Measurements from ENCODE around the gene NKRF.

The NKRF gene

DNA sequence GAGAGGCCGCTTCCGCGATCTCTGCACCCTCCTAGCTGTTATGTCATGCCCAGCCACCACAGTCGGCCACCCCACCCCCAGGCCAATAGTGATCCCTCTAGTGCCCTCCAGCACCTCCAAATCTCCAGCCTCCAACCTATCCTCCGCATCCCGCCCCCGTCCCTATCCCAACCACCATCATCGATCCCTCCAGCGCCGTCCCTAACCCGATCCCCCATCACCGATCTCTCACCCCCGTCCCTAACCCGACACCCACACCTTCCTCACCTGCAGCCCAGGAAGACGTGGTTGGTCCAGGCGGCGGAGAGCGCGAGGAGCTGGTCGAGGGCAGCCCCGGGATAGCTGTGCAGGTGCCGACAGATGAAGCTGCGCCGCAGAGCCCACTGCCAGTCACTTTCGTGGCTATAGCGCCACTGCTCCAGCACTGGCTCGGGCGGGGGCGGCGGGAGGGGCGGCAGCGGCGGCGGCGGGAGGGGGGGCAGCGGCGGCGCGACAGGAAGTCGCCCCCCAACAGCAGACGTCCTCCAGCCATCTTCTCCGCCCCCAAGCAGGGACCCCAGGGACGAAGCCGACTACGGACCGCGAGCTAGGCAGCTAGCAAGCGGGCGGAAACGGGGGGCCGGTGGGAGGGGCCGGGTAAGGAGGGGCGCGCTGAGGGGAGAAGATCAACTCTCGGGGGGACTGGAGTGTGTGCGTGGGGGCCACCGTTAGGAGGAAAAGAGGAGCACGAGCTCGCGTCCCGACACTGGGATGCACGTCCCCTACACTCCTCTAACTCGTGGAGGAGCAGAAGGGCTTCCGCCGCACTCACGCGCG lies 552 bp downstream of the NKRF start:
- H3K79me2 ChIP-seq (ENCODE audit: insufficient read depth, low read length): peaks cover 46% of the 10 kb centered on the region
- H3K27ac ChIP-seq (ENCODE audit: low read depth, low read length): peak overlapping the region; percentile 81

DNA sequence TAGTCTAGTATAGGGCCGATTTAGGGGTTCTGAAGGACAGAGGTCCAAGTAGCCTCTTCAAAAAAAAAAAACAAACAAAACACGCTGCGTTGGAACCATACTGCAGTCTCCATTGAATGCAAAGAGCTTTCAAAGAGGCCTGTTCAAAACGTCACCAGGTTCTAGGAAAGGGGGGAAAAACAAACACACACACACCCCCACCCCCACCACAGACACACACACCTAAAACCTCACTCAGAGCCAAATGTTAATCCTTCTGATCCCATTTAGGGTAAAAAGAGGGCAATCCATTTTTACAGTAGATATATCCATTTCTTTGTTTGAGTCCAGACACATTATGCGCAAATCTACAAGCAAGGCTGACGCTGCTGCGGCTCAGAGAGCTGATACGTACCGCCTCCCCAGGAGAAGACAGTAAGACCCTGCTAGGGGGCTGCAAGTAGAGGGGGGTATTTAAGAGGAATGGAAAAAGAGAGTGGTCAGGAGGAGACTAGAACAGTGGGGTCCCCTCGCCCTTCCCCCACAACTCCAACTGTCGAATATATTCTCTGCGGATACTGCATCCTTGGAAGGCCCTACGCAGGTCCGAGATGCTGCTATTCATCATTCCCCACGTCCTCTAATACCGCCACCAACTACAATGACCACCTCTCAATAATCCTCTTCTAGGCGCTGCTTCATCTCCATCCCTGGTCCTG lies 1.3 kb downstream of the NKRF start:
- H4K20me1 ChIP-seq (ENCODE audit: low read depth, low read length): 0 out of 2 replicates have a peak, but pooled peaks cover 5% of the 10 kb centered on the region
- peak overlapping the region; percentile 81 for H3K27ac ChIP-seq (ENCODE audit: low read depth, low read length)
- H3K9me2 ChIP-seq (replicated peaks; ENCODE audit: insufficient read depth, low read length): no peaks in the 10 kb centered on the region
- no peak overlapping the region for H2AFZ ChIP-seq (ENCODE audit: low read depth, low read length, severe bottlenecking)
- no peaks in the 10 kb centered on the region for H3K9me3 ChIP-seq (ENCODE audit: insufficient read depth, low read length)
- no peaks in the 10 kb centered on the region for H3K36me3 ChIP-seq (ENCODE audit: low read length)
- peaks cover 52% of the 10 kb centered on the region for H3K79me2 ChIP-seq (ENCODE audit: insufficient read depth, low read length)
- peak overlapping the region; percentile 86 for H3K4me3 ChIP-seq (ENCODE audit: insufficient read depth, low read length, poor library complexity, severe bottlenecking)
- no peaks in the 10 kb centered on the region for H3F3A ChIP-seq (ENCODE audit: insufficient read depth)
- TF ChIP-seq, protein P1, sequence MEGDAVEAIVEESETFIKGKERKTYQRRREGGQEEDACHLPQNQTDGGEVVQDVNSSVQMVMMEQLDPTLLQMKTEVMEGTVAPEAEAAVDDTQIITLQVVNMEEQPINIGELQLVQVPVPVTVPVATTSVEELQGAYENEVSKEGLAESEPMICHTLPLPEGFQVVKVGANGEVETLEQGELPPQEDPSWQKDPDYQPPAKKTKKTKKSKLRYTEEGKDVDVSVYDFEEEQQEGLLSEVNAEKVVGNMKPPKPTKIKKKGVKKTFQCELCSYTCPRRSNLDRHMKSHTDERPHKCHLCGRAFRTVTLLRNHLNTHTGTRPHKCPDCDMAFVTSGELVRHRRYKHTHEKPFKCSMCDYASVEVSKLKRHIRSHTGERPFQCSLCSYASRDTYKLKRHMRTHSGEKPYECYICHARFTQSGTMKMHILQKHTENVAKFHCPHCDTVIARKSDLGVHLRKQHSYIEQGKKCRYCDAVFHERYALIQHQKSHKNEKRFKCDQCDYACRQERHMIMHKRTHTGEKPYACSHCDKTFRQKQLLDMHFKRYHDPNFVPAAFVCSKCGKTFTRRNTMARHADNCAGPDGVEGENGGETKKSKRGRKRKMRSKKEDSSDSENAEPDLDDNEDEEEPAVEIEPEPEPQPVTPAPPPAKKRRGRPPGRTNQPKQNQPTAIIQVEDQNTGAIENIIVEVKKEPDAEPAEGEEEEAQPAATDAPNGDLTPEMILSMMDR (IDR thresholded peaks at IDR 0.05; ENCODE audit: insufficient read depth, low read length, poor library complexity, severe bottlenecking): no peak
- TF ChIP-seq EZH2phosphoT487 (conservative IDR thresholded peaks at IDR 0.05; ENCODE audit: low read length): no peak
- H3K9ac ChIP-seq (ENCODE audit: low read length): peak overlapping the region; percentile 95
- no peaks in the 10 kb centered on the region for H3K27me3 ChIP-seq (ENCODE audit: low read length)
- H3K4me2 ChIP-seq (ENCODE audit: low read depth, low read length, poor library complexity, severe bottlenecking): peak overlapping the region; percentile 79

More for the DNA sequence above, 552 bp downstream of the NKRF start:
- Histone ChIP-seq H3K9me3 (ENCODE audit: insufficient read depth, low read length) (no peaks in the 10 kb centered on the region), H3K27me3 (ENCODE audit: low read length) (no peaks in the 10 kb centered on the region), H3F3A (ENCODE audit: insufficient read depth) (no peaks in the 10 kb centered on the region), H3K4me3 (ENCODE audit: insufficient read depth, low read length, poor library complexity, severe bottlenecking) (peak overlapping the region; percentile 86), H2AFZ (ENCODE audit: low read depth, low read length, severe bottlenecking) (no peak overlapping the region), H4K20me1 (ENCODE audit: low read depth, low read length) (0 out of 2 replicates have a peak, but pooled peaks cover 5% of the 10 kb centered on the region), H3K4me2 (ENCODE audit: low read depth, low read length, poor library complexity, severe bottlenecking) (peak overlapping the region; percentile 79), H3K9ac (ENCODE audit: low read length) (peak overlapping the region; percentile 95), H3K36me3 (ENCODE audit: low read length) (no peaks in the 10 kb centered on the region), H3K9me2 (replicated peaks; ENCODE audit: insufficient read depth, low read length) (no peaks in the 10 kb centered on the region)
- TF ChIP-seq EZH2phosphoT487 (conservative IDR thresholded peaks at IDR 0.05; ENCODE audit: low read length): no peak
- TF ChIP-seq, protein P1 (IDR thresholded peaks at IDR 0.05; ENCODE audit: insufficient read depth, low read length, poor library complexity, severe bottlenecking): no peak

DNA sequence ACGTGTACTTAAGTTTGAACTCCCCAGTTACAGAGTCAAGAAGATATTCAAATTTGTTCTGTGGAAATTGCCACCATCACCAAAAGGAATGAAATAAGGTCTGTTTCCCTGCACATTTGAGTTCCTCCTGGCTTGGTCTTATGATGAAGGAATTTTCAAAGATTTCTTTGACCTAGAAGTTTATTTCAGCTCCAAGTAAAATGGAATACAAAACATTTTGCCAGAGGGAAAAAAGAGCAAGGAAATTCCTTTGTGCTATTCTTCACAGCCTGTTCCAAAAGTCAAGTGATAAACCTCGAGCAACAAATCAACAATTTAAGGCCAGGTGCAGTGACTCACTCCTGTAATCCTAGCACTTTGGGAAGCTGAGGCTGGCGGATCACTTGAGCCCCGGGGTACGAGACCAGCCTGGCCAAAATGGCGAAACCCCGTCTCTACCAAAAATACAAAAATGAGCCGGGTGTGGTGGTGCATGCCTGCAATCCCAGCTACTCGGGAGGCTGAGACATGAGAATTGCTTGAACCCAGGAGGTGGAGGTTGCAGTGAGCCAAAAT lies 3.4 kb downstream of the NKRF start:
- Histone ChIP-seq H3K79me2 (ENCODE audit: insufficient read depth, low read length) (peaks cover 64% of the 10 kb centered on the region), H3K9me2 (replicated peaks; ENCODE audit: insufficient read depth, low read length) (no peaks in the 10 kb centered on the region), H3K27me3 (ENCODE audit: low read length) (no peaks in the 10 kb centered on the region), H3K4me3 (ENCODE audit: insufficient read depth, low read length, poor library complexity, severe bottlenecking) (no peak overlapping the region), H3K9me3 (ENCODE audit: insufficient read depth, low read length) (no peaks in the 10 kb centered on the region), H3K9ac (ENCODE audit: low read length) (no peak overlapping the region), H3F3A (ENCODE audit: insufficient read depth) (no peaks in the 10 kb centered on the region), H3K36me3 (ENCODE audit: low read length) (no peaks in the 10 kb centered on the region), H4K20me1 (ENCODE audit: low read depth, low read length) (0 out of 2 replicates have a peak, but pooled peaks cover 5% of the 10 kb centered on the region), H3K4me2 (ENCODE audit: low read depth, low read length, poor library complexity, severe bottlenecking) (peak overlapping the region; percentile 10), H2AFZ (ENCODE audit: low read depth, low read length, severe bottlenecking) (no peak overlapping the region), H3K27ac (ENCODE audit: low read depth, low read length) (no peak overlapping the region)
- no peak for TF ChIP-seq EZH2phosphoT487 (conservative IDR thresholded peaks at IDR 0.05; ENCODE audit: low read length)
